GM21737 (cell line): ENCODE measurements around the gene TRIM41.

ENCODE experiments used
- ATAC-seq: cut with Tn5 transposase; IDR thresholded peaks from one replicate; pipeline ENCODE4 v1.9.1; 2021; ENCODE audit warnings: mild to moderate bottlenecking, moderate library complexity; ENCODE audit not compliant: unreplicated experiment

The TRIM41 gene

DNA sequence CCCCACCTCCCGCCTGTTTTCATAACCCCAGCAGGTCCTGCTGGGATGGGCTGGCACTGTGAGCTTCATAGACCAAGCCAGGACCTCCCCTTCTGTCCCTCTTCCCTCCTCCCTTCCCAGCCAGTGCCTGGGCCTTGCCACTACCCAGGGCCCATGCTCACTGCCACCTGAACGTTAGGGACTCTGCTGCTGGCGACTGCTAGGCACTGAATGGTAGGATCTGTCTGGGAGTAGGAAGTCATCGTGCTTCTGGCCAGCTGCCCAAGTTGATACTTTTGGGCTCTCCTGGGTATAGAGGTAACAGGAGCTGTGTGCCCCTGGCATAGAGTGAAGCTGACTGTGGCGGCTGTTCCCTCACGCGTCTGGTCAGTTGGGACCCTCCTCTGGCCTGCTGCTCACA lies 8.4 kb downstream of the TRIM41 start:
- ATAC-seq: no peak

DNA sequence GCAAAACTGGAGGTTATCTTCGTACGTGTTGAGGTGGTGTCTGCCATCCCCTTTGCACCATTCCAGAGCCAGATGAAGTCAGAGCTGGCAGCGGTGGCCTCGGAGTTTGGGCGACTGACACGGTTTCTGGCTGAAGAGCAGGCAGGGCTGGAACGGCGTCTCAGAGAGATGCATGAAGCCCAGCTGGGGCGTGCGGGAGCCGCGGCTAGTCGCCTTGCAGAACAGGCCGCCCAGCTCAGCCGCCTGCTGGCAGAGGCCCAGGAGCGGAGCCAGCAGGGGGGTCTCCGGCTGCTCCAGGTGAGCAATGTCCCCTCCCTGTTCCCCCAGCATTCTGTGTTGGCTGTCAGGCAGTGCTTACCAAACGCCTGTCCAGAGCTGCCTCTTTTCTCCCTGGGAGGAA lies 9.5 kb downstream of the TRIM41 start:
- no peak for ATAC-seq

- ATAC-seq: no peak
Measured at GRCh38 chr5:181233088-181233800, 10.2 kb downstream of the TRIM41 start.

- no peak for ATAC-seq
Measured at GRCh38 chr5:181233801-181234454, 10.8 kb downstream of the TRIM41 start.

GRCh38 chr5:181234455-181235306 lies 11.6 kb downstream of the TRIM41 start:
- ATAC-seq: no peak

DNA sequence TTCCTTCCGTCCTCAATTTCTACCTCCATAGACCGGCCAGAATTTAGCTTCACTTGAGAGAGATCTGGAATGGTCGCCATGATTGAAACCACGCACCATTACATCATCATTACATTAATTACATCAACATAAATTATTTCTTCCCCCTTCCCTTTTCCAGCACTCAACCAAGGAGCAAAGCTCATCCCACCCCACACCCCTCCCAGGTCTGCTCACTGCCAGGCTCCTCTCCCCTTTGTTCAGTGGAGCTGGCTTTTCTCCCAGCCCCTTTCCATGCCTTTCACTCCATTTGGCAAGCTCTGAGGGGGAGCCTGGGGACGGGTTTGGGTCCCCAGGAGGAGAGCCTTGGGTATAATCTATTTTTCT lies 12.2 kb downstream of the TRIM41 start:
- no peak for ATAC-seq

DNA sequence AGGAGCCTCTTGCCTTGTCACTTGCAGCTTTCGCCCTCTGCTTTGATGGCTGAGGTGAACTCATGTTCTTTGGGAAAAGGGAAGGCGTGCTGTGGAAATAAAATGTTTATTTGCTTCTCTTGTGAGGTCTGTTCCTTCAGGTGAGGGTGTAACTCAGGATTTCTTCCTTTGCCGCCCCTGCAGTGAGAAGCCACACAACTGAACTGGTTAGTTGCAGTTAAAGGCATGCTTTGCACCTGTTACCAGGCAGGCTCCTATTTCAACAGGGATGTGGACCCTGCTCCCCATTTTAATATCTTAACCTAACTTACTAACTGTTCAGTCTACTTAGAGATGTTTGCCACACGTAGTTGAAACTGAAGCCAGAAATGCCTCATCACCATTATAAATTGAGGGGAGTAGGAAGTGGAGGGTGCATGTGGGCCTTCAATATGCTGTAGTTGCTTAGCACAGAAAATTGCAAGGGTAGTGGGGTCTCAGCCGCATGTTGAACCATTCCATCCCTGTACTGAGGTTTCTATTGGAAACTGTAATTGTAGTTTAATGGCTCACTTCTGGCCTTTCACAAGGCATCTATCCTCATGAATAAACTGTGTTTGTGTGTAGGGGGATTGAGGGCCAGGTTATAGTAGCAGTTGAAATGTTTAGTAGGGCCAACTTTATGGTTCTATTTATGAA lies 12.7 kb downstream of the TRIM41 start:
- no peak for ATAC-seq

DNA sequence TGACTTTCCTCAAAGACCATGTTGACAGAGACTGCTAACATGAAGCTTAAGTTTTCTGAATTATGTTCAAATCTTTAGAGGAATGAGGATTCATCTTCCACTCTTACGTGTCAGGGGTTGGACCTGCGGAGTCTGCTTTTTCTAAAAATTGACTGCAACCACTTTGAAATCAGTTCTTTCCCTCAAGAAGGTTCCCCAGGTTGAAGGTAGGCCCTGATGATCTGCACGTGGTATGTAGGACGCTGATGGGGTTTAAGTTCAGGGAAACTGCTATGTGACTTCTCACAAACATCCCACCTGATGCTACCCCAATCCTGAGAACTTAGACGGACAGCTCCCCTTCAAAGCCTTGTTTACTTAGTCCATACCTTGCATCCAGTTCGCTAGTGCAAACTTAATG lies 13.4 kb downstream of the TRIM41 start:
- ATAC-seq: no peak

- ATAC-seq: no peak
Measured at GRCh38 chr5:181236954-181237641, 14.0 kb downstream of the TRIM41 start.

GRCh38 chr5:181237729-181238385 lies 14.8 kb downstream of the TRIM41 start:
- ATAC-seq: no peak

- no peak for ATAC-seq
Measured at GRCh38 chr5:181239062-181239663, 16.1 kb downstream of the TRIM41 start.

- ATAC-seq: no peak
Measured at GRCh38 chr5:181241393-181241975, 18.4 kb downstream of the TRIM41 start.

DNA sequence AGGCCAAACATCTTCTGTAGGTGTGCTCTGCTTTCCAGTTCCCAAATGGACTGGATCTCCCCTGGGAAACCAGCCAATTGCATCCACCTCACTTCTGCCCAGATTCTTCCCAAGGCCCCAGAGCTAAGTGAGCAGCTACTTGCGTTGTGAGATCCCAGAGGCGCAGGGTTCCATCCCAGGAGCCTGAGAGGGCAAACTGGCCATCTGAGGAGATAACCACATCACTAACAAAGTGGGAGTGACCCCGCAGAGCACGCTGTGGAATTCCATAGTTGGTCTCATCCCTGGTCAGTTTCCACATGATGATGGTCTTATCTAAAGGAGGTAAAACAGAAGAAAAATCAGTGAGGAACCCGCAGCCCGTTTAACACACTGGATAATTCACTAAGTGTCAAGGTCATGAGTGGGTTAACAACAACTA lies 19.0 kb downstream of the TRIM41 start:
- no peak for ATAC-seq

DNA sequence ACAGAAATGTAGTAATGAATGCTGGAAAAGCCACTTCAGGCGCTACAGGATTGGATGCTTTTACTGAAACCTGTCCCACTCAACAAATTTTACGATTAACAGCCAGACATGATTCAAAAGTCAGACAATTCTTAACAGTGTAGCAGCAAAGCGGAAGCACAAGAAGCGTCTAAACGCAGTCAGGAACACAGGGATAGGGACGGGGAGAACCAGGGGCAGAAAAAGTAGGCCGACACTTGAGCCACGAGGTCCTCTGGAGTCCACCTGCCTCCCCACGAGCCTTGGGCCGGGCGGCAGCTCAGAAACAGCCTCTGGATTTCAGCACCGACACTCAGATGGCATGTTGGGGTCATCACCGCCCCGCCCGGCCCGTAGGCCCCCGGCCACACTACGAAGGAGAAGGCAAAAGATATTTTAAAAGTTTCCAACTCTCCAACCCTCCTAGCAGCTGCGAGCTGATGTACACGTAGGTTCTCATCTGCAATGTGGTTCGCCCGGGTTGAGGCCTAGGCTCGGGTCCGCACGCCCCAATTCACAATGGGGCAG lies 20.0 kb downstream of the TRIM41 start:
- ATAC-seq: peak; percentile 0

DNA sequence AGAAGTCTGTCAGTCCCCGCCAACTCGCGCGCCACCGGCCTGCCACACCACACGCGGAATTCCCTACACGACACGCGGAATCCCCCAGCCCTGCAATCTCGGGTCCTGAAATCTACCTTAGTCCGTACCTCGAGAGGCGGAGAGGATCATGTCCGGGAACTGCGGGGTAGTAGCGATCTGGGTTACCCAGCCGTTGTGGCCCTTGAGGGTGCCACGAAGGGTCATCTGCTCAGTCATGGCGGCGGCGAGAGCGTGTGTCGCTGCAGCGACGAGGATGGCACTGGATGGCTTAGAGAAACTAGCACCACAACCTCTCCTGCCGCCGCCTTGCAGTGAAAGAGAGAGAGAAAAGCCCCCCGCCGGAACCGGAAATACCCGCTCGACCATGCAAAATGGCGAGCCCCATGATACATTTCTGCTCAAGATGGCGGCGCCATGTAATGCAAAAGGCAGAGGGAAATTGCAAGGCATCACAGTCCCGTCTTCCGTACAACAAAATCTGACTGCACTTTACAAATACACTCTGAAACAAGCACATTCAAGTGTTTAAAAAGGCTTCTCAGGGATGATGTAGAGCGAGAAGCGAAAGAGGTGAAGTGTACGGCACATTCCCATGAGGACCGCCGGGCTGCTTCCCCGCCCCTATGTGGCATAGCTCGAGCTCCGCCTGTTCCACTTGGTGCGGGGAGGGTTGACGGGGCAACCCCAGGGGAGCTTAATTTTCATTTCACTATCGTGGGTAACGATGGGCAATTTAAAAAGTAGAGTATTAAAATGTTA lies 20.7 kb downstream of the TRIM41 start, which contains the start of gene RACK1:
RACK1 (minus strand) TSS at position 343 of the 780 bp plus-strand sequence; CDS start at position 237, 106 bp downstream.
- ATAC-seq: peak; percentile 57

- ATAC-seq: peak; percentile 0
Measured at GRCh38 chr5:181245427-181246275, 22.6 kb downstream of the TRIM41 start.
